GM18508 (cell line): Measurements from ENCODE around the gene PHC3.

Source experiments
- ATAC-seq: cut with Tn5 transposase; IDR thresholded peaks from one replicate; pipeline ENCODE4 v1.9.1; 2021; ENCODE audit warnings: moderate number of reproducible peaks; ENCODE audit not compliant: insufficient read depth, unreplicated experiment

The PHC3 gene

GRCh38 chr3:170081079-170081741 is 100.3 kb downstream of the PHC3 start:
- ATAC-seq: no peak

- ATAC-seq: no peak
Observed at GRCh38 chr3:170080605-170081004, 100.9 kb downstream of the PHC3 start.

GRCh38 chr3:170079536-170080165 is 101.9 kb downstream of the PHC3 start:
- ATAC-seq: no peak

DNA sequence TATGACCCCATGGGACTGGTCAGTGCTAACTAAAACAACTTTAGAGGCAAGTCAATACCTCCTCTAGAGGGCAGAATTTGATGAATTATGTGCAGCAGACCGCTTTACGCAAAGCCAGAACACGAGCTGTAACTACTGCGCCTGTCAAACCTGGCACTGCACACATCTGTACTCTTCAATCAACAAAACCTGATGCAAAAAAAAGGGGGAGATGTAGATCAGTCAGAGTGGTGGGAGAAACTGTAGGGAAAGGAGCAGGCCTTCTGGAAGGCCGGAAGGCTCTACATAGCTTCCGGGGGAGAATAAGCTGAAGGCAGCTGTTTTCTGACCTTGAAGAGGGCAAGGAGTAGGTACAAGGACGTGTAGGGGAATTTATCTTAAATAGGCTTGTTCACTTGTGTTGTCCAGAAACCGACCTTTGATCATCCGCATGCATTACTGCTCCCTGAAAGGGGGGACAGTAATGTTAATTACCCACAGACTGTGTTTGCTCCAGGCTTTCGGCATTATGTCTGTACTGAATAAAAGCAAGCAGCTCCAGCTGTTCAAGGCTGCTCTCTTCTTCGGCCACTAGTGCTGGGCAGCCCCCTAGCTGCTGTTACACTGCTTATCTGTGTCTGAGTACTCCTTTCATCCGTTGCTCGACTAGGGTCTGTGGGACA is 102.8 kb downstream of the PHC3 start:
- ATAC-seq: no peak

- ATAC-seq: no peak
Observed at GRCh38 chr3:170077361-170077760, 104.2 kb downstream of the PHC3 start.

DNA sequence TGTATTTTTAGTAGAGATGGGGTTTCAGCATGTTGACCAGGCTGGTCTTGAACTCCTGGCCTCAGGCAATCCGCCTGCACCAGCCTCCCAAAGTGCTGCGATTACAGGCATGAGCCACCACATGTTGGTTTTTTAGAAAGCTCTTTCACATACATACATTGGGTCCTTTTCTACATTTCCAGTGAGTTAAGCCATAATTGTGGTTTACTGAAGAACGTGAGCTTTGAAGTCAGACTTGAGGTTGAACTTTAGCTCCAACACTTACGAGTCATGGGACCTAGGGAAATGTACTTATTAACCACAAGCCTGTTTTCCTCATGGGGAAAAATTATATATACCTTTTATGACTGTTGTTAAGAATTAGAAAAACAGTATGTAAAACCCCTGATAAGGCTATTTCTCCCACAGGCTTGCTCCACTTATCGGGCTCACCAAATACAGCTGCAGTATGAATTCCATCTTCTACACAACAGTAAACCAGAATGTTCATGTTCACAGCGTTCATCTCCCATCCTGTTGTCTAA is 104.8 kb downstream of the PHC3 start:
- ATAC-seq: no peak

GRCh38 chr3:170075441-170076091 is 106.0 kb downstream of the PHC3 start:
- no peak for ATAC-seq

DNA sequence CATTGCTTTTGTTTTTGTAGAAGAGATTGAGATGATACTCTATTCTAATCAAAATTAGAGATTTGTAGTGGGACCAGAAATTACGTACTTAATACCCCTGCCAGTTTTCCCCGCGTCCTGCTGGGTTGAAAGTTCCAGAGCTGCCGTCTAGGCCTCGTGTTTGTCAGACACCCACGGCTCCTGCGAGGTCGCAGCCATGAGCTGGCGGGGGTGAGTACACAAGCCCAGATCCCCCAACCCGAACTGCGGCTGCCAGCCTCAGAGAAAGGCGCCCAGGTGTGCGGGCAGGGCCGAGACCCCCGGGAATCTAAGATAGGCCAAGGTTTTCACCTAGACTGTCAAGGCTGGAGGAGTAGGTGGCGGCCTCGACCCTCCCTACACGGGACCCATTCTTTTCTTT is 117.4 kb downstream of the PHC3 start:
- no peak for ATAC-seq

GRCh38 chr3:170063691-170064090 is 117.8 kb downstream of the PHC3 start:
- ATAC-seq: no peak

GRCh38 chr3:170062769-170063168 is 118.8 kb downstream of the PHC3 start:
- ATAC-seq: no peak

- no peak for ATAC-seq
Observed at GRCh38 chr3:170062068-170062467, 119.5 kb downstream of the PHC3 start.

- ATAC-seq: no peak
Observed at GRCh38 chr3:170059447-170059846, 122.1 kb downstream of the PHC3 start.

- no peak for ATAC-seq
Observed at GRCh38 chr3:170058127-170058526, 123.4 kb downstream of the PHC3 start.

- no peak for ATAC-seq
Observed at GRCh38 chr3:170057550-170057949, 124.0 kb downstream of the PHC3 start.

GRCh38 chr3:170056710-170057454 is 124.7 kb downstream of the PHC3 start:
- ATAC-seq: peak; percentile 86

- peak; percentile 58 for ATAC-seq
Observed at GRCh38 chr3:170055209-170055608, 126.3 kb downstream of the PHC3 start.

DNA sequence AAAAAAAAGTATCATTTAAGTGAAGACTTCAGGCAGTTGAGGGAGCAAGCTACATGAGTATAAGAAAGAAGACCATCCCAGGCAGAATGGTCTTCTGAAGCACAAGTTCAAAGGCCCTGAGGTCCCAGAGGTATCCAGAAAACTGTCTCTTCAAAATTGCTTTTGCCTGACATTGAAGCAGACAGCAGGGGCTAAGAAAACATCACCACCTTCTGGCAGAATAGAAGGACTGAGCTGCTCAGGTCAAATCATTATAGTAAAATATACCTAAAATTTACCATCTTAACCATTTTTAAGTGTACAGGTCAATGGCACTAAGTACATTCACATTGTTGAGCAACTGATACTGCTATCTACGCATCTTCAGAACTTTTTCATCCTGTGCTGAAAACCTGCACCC is 127.3 kb downstream of the PHC3 start:
- ATAC-seq: no peak

- ATAC-seq: no peak
Observed at GRCh38 chr3:170052398-170052797, 129.1 kb downstream of the PHC3 start.

DNA sequence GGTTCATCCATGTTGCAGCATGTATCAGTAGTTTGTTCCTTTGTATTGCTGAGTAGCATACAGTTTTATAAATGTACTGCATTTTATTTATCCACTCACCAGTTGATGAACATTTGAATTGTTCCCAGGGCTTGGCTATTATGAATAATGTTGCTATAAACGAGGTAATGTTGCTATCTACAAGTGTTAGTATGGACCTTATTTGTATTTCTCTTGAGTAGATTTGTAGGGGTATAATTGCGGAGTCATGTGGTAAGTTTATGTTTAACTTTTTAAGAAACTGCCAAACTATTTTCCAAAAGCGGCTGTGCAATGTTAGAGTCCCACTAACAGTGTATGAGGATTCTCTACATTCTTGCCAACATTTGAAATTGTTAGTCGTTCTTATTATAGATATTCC is 130.8 kb downstream of the PHC3 start:
- ATAC-seq: no peak
